ENCODE data around the gene SLC8A1. TPM values are rescaled to one million over a fixed set of nuclear protein-coding genes. Genes with fewer than 3 reads are reported as not detected.

The SLC8A1 gene
- total RNA-seq, 2 experiments from 2014 or later = 0.47 to 0.59 TPM

GRCh38 chr2:40268566-40268965 is 183.3 kb downstream of the SLC8A1 start:
- H3K4me1 Mint-ChIP-seq (ENCODE audit: low read depth) = no peaks in the 10 kb centered on the region
- H3K36me3 Mint-ChIP-seq (ENCODE audit: low read depth) = no peaks in the 10 kb centered on the region
- intact Hi-C loops (cut with DNase I, micrococcal nuclease) = no loop called here
- no peak overlapping the region for H3K27ac Mint-ChIP-seq
- no peaks in the 10 kb centered on the region for H3K9me3 Mint-ChIP-seq
- Histone ChIP-seq H3K36me3 (ENCODE audit: insufficient read depth, low read length) (no peaks in the 10 kb centered on the region), H3K4me1 (ENCODE audit: insufficient read depth, low read length) (no peaks in the 10 kb centered on the region), H3K27ac (ENCODE audit: low read depth in 1 of 2, low read length in 2 of 2) (no peak overlapping the region), H3K27me3 (ENCODE audit: control insufficient read depth in 1 of 2, insufficient read depth in 2 of 2, low read length in 2 of 2) (no peaks in the 10 kb centered on the region), H3K4me3 (ENCODE audit: low read length) (no peak overlapping the region), H3K9me3 (ENCODE audit: control insufficient read depth in 1 of 2, insufficient read depth in 1 of 2, low read length in 2 of 2) (no peaks in the 10 kb centered on the region)
- CTCF ChIA-PET = no interaction called here
- POLR2A ChIA-PET = no interaction called here
- no peak for TF ChIP-seq CTCF (IDR thresholded peaks at IDR 0.05)
- no peak overlapping the region for H3K4me3 Mint-ChIP-seq
- H3K27me3 Mint-ChIP-seq = no peaks in the 10 kb centered on the region
- DNase-seq (no peak), ATAC-seq (ENCODE audit: poor library complexity) (no peak)

GRCh38 chr2:40266201-40266600 is 185.7 kb downstream of the SLC8A1 start:
- H3K4me3 ChIP-seq (ENCODE audit: low read length) = no peak overlapping the region
- TF ChIP-seq CTCF (IDR thresholded peaks at IDR 0.05) = no peak
- H3K27ac ChIP-seq (ENCODE audit: low read depth in 1 of 2, low read length in 2 of 2) = no peak overlapping the region
- POLR2A ChIA-PET = no interaction called here
- ATAC-seq (ENCODE audit: poor library complexity) (no peak), DNase-seq (no peak)
- no peaks in the 10 kb centered on the region for H3K27me3 ChIP-seq (ENCODE audit: control insufficient read depth in 1 of 2, insufficient read depth in 2 of 2, low read length in 2 of 2)
- H3K4me1 ChIP-seq (ENCODE audit: insufficient read depth, low read length) = no peaks in the 10 kb centered on the region
- Mint-ChIP-seq H3K4me3 (no peak overlapping the region), H3K36me3 (ENCODE audit: low read depth) (no peaks in the 10 kb centered on the region), H3K27ac (no peak overlapping the region), H3K4me1 (ENCODE audit: low read depth) (no peaks in the 10 kb centered on the region), H3K27me3 (no peaks in the 10 kb centered on the region), H3K9me3 (no peaks in the 10 kb centered on the region)
- no peaks in the 10 kb centered on the region for H3K9me3 ChIP-seq (ENCODE audit: control insufficient read depth in 1 of 2, insufficient read depth in 1 of 2, low read length in 2 of 2)
- intact Hi-C loops (cut with DNase I, micrococcal nuclease) = no loop called here
- no peaks in the 10 kb centered on the region for H3K36me3 ChIP-seq (ENCODE audit: insufficient read depth, low read length)
- CTCF ChIA-PET = no interaction called here

DNA sequence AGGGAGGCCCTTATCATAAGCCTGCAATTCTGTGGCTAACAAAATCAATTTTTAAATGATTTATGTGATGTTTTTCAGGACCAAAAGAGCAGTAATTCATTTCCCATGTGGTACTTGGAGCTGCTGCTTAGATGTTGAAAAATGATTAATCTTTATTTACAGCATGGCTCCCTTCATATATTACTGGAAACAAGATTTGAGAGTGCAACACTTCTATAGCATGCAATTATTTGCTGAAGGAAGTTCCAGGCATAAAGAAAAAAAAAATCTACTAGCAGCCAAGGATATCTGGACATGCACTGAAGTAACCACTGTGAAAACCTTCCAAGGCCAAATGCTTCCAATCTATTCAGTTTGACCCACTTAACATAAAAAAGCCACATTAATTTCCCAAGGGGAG is 186.3 kb downstream of the SLC8A1 start:
- H3K36me3 Mint-ChIP-seq (ENCODE audit: low read depth) = no peaks in the 10 kb centered on the region
- DNase-seq (no peak), ATAC-seq (ENCODE audit: poor library complexity) (no peak)
- H3K4me3 Mint-ChIP-seq = no peak overlapping the region
- Histone ChIP-seq H3K4me1 (ENCODE audit: insufficient read depth, low read length) (no peaks in the 10 kb centered on the region), H3K27ac (ENCODE audit: low read depth in 1 of 2, low read length in 2 of 2) (no peak overlapping the region), H3K4me3 (ENCODE audit: low read length) (no peak overlapping the region), H3K27me3 (ENCODE audit: control insufficient read depth in 1 of 2, insufficient read depth in 2 of 2, low read length in 2 of 2) (no peaks in the 10 kb centered on the region), H3K36me3 (ENCODE audit: insufficient read depth, low read length) (no peaks in the 10 kb centered on the region), H3K9me3 (ENCODE audit: control insufficient read depth in 1 of 2, insufficient read depth in 1 of 2, low read length in 2 of 2) (no peaks in the 10 kb centered on the region)
- intact Hi-C loops (cut with DNase I, micrococcal nuclease) = no loop called here
- no peaks in the 10 kb centered on the region for H3K9me3 Mint-ChIP-seq
- no peak overlapping the region for H3K27ac Mint-ChIP-seq
- H3K4me1 Mint-ChIP-seq (ENCODE audit: low read depth) = no peaks in the 10 kb centered on the region
- CTCF ChIA-PET = no interaction called here
- H3K27me3 Mint-ChIP-seq = no peaks in the 10 kb centered on the region
- POLR2A ChIA-PET = no interaction called here
- TF ChIP-seq CTCF (IDR thresholded peaks at IDR 0.05) = no peak
